HG02623 (cell line): ENCODE measurements around the gene VSIG8.

Experiments used
- ATAC-seq: cut with Tn5 transposase; IDR thresholded peaks from one replicate; pipeline ENCODE4 v1.9.1; 2021; ENCODE audit warnings: moderate library complexity; ENCODE audit not compliant: unreplicated experiment

The VSIG8 gene

DNA sequence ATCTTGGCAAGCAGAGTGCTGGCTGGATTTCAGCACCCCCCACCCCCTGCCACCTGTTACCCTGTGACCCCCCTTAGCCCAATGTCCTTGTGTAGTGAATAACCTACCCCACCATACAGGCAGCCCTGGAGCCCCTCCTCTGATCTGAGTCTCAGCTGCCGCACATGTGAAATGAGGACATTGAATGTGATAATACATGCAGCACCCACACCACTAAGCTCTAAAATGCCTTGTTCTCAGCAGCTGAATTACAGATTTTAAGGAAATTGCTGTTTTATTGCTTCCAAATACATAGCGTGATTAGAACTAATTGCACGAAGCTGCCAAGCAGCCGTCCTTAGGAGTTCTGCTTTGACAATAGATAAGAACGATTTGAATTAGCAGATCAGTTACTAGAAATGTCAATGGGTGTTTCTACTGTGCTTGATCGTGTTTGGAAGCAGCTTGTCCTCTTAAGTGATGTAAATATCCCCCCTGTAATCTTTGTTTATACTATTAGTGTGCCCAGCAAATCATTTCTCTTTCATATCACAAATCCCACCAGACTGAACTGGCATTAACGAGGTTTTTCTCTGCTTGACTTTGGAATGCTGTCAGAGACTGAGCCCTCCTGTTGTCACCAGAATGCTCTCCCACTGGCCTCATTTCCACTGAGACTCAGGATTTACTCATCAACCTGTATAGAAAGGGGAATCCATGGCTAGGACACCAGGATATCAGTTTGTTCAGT is 30.9 kb downstream of the VSIG8 start:
- no peak for ATAC-seq

DNA sequence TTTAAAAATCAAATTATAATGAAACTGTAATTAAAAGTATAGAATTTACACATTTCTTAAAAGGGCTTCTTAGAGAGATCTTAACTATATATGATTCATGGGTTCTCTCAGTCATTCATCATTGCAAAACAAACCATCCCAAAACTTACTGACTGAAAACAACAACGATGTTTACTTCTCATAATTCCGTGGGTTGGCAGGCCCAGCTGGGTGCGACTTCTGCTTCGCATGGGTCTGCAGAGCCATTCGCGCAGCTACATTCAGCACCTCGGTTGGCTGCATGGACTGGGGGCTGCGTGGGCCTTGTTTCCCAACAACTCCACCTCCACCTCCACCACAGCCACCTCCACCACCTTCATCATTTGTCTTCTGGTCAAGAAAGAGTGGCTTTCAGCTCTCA is 31.7 kb downstream of the VSIG8 start:
- no peak for ATAC-seq

DNA sequence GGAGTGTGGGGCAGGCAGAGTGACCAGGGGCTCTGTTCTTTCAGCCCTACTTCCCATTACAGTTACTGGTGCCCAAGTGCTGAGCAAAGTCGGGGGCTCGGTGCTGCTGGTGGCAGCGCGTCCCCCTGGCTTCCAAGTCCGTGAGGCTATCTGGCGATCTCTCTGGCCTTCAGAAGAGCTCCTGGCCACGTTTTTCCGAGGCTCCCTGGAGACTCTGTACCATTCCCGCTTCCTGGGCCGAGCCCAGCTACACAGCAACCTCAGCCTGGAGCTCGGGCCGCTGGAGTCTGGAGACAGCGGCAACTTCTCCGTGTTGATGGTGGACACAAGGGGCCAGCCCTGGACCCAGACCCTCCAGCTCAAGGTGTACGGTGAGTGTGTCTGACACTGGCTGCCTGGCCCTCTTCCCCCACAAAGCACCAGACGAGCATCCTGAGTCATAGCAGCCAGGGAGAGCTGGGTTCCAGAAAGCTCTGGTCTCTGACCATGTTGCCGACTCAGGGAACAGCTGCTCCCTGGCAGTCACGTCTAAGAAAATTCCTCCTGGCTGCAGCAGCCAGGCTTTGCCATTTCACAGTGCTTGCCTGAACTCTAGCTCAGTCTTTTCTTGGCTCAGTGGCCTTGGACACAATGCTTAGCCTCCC is 32.5 kb downstream of the VSIG8 start:
- no peak for ATAC-seq

DNA sequence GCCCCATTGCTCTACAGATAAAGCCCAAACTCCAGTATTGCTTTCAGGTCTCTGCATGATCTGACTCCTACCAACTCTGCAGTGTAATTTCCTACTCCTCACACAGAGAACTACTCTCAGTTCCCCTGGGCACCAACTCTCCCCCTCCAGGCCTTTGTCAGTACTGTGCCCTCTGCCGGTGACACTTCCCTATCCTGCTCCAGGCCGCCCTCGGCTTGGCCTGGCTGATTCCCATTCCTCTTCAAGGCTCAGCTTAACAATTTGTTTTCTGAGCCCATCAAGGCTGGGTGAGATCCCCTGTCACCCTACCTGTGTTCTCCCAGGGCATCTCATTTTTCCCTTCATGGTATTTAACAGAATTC is 33.2 kb downstream of the VSIG8 start:
- ATAC-seq, result peak; percentile 71

DNA sequence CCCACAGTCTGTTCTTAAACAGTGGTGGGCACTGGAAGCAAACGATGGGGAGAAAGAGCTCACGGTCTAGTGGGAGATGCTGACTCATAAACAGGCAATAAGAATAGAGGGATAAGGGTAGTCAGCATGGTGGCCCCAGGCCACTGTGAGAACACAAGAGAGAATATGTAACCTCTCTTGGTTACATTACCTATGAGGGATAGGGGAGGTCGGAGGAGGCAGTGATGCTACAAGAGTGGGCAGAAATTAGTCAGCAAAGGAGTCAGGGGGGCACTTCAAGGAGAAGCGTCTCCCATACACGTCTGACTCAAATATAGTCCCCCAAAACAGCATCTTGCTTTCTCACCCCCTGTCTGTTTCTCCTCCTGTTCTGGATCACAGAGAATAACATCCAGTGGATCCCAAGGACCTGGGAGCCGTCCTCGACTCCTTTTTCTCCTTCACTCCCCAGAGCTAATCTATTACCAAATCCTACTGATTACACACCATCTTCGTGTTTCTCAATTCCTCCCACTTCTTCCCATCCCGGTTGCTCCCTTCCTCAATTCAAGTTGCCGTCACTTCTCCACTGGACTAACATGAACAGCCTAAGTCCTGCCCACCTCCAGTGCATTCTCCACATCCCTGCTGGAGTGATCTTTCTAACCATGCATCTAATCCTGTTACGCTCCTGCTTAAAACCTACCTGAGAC is 33.7 kb downstream of the VSIG8 start:
- no peak for ATAC-seq

DNA sequence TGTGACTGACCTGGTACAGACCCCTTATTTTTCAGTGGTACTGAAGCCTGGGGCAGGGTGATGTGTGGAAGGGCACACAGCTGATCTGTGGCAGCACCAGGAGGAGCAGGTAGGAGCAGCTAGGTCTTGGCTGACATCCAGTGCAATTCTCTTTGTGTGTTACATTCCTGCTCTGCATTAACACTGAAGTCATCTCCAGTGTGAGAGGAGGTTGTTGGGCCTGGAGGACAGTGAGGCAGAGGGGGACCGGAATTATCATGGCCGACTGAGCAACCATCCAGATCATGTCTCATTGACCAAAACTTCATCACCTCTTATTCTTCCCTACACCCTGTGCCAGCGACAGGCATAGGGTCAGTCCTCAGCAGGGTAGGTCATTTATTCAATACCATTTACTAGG is 34.3 kb downstream of the VSIG8 start:
- no peak for ATAC-seq

DNA sequence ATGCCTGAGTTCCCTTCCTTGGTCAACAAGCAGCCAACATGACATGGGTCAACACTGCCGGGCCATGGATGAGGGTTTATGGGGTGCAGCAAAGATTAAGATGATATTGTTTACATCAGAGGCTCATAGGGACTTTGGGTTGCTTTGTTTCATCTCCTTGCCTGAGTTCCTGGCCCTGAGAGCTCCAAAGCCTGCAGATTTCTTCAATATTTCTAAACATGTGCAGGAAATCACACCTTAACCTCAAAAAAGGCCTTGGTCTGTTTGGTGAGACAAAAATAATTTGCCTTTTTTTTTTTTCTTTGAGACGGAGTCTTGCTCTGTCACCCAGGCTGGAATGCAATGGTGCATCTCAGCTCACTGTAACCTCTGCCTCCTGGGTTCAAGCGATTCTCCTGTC is 34.9 kb downstream of the VSIG8 start:
- no peak for ATAC-seq

DNA sequence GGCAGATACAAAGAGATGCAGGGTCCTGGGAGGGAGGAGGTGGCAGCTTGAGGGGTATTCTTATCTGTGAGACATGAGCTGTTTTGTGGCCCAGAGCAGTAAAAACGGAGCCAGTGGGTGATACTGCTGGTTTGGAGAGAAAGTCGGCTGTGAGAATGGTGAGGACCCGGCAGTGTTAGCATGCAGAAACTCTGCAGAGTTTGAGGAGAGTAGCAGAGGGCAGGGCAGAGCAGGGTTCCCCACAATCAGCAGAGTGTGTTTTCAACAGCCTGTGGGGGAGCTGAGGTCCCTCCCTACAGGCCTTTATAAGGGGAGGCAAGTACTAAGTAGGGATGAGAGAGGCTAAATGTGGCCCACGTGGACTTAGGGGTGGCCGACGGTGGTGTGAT is 35.4 kb downstream of the VSIG8 start:
- no peak for ATAC-seq

DNA sequence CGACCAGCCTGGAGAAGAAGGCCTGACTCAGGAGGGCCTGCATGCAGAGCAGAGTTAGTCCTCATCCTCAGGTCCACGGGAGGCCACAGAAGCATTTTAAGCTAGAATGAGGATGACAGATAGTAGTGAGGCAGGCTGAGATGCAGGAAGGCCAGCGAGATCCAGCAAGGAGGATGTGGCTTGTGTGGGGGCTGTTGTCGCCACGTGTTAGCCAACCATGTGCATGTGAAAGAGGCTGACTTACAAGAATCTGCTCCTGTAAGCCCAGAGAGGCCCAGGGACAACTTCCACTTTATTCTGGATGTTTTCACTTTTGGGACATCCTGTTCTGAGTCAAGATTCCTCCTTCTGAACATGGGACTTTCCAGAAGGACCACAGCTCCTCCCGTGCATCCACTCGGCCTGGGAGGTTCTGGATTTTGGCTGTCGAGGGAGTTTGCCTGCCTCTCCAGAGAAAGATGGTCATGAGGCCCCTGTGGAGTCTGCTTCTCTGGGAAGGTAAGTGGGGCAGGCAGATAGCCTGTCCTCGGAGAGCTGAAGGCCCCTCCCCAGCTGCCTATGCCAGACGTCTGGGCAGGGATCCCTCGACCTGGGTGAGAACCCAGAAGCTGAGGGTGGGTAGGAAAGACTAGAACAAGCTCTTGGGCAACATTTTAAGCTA is 35.9 kb downstream of the VSIG8 start, which contains the start of gene SLAMF8:
Gene SLAMF8, plus strand, starts transcription at position 433 of the 661 bp plus-strand sequence. Its CDS starts 26 bp downstream, at position 459.
- ATAC-seq, result no peak

DNA sequence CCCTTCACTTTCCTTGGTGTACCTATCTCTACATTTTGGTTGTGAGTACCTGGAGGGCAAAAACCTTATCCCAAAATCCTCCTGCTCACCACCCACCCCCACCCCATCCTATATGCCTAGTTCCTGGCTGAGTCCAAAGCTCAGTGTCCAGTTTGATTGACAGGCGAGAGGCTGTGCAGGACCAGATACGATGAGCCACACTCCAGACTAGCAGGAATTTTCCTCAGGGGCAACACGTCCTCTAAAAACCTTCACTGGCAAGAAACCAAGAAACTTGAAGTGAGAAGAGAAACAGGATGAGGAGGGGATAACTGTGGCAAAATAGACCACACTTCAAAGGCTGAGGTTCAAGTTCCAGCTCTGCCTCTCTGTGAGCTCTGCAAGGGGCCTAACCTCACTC is 36.9 kb downstream of the VSIG8 start:
- ATAC-seq, result no peak

DNA sequence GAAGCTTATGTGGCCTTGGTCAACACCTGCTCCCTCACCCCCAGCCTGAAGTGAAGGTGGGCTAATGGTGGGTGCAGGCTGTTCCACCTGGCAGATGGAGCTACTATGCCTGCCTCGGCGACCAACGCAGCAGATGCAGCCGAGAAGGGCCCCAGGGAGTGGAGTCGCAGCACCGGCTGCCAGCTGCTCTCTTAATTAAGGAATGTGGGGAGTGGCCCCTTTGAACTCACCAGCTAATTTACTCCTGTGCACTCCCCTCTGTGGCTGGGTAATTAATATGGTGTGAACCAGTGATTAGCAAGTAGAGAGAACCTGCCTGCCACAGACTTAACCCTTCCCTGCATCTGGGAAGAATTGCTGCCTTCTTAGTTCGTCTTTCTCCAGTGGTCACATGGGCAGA is 39.1 kb downstream of the VSIG8 start:
- ATAC-seq, result no peak

DNA sequence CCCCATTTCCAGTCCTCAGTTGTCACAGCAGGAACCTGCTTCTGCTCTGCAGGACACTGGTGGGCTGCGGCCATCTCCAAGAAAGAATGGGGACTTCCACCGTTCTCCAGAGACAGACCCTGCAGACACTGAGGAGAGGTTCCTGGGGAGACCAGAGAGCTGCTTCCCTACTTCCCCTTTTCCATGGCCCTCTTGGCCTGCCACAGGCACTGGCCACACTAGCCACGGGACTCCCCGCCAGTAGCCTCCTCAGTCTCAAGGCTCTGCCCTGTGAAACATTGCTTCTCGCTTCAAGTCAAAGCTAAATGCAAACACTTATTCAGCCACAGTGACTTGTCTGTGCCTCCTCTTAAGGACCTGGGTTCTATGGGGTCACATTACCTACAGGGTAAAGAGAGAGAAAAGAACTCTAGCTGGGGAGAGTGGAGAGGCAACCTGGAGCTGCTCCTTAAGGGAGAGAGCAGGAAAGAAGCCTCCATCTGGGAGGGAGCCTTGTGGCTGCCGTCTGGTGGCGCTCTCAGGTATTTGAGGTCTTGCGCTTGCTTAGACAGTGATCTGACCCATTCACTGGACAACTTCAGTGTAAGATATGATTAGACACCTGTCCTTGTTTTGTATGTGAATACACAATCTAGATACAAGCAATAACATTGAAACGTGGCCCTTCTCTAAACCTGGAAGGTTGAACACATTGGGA is 41.1 kb downstream of the VSIG8 start:
- ATAC-seq, result no peak

DNA sequence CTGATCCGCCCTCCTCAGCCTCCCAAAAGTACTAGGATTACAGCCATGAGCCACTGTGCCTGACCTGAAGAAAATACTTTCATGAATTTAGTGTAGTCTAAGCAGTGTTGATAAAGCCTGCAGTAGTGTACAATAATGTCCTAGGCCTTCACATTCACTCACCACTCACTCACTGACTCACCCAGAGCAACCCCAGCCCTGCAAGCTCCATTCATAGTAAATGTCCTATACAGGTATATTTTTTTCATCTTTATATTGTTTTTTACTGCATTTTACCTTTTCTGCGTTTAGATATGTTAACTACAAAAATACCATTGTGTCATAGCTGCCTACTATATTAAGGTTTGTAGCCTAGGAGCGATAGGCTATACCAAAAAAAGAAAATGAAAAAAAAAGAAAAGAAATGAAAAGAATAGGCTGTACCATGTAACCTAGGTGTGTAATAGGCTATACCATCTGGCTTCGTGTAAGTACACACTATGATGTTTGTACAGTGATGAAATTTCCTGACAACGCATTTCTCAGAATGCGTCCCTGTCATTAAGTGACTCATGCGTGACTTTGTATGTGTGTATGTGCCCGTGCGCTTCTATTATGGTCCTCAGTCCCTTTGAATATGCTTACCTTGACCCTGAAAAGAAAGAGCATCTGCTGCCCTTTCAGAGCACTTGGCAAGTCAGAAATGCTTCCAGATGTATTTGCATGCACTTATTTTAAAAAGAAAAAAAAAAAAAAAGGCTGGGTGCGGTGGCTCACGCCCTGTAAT is 45.0 kb downstream of the VSIG8 start:
- ATAC-seq, result no peak

DNA sequence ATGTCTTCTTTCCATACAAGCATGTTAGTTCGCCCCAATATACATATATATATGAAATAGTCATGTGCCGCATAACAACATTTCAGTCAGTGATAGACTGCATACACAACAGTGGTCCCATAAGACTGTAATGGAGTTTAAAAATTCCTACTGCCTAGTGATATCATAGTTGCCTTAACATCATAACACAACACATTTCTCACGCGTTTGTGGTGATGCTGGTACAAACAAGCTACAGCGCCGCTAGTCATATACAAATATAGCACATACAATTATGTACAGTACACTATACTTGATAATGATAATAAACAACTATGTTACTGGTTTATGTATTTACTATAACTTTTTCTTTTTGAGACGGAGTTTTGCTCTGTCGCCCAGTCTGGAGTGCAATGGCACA is 46.5 kb downstream of the VSIG8 start:
- ATAC-seq, result no peak

DNA sequence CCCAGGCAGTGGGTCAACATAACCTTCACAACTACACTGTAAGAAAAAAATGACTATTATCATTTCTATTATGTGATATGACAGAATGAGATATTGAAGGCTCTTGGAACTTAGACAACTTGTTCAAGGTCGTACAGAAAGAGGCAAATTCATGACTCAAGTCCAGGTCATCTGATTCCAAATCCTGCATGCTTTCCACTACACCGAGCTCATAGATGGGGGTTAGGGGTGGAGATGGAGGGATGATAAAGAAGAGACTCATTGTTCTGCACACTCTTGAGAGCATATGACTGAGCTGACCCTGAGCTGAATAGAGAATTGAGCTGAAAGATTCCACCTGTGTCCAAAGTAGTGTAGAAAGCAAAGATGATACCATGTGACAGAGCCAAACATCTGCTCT is 57.5 kb downstream of the VSIG8 start:
- no peak for ATAC-seq
